ENCODE data around the gene FUT6. TPM values are rescaled to one million over a fixed set of nuclear protein-coding genes. Genes with fewer than 3 reads are reported as not detected.

Gene FUT6
- total RNA-seq, 3 donors from 2014 or later, result 0.73 to 4.3 TPM; not detected in 1

- peaks cover 3 to 9% of the 10 kb centered on the region in 2 donors for H3K27me3 ChIP-seq
- no peak for DNase-seq (ENCODE audit: low spot score in 2 of 2)
- H3K4me3 ChIP-seq, result no peak overlapping the region
- no peaks in the 10 kb centered on the region for H3K4me1 ChIP-seq
- no peaks in the 10 kb centered on the region for H3K36me3 ChIP-seq
- TF ChIP-seq POLR2A (IDR thresholded peaks at IDR 0.05) (no peak), POLR2AphosphoS5 (IDR thresholded peaks at IDR 0.05) (no peak), CTCF (IDR thresholded peaks at IDR 0.05) (no peak)
- H3K27ac ChIP-seq, result no peak overlapping the region
- no peaks in the 10 kb centered on the region for H3K9me3 ChIP-seq
- intact Hi-C loops (cut with DNase I; ENCODE audit: low total_unique reads), result loop anchor here (10.0 kb wide), 1 partner anchor 104 kb away; the partner anchor contains the start of genes NDUFA11 and VMAC
Observed at GRCh38 chr19:5800361-5801270, 38.9 kb downstream of the FUT6 start.

- no peaks in the 10 kb centered on the region for H3K9me3 ChIP-seq
- no peak for DNase-seq (ENCODE audit: low spot score in 2 of 2)
- peaks cover 0 to 8% of the 10 kb centered on the region in 2 donors for H3K27me3 ChIP-seq
- TF ChIP-seq CTCF (IDR thresholded peaks at IDR 0.05), result no peak
- no peak for TF ChIP-seq POLR2A (IDR thresholded peaks at IDR 0.05)
- TF ChIP-seq POLR2AphosphoS5 (IDR thresholded peaks at IDR 0.05), result no peak
- H3K4me3 ChIP-seq, result no peak overlapping the region
- H3K4me1 ChIP-seq, result no peaks in the 10 kb centered on the region
- H3K36me3 ChIP-seq, result no peaks in the 10 kb centered on the region
- intact Hi-C loops (cut with DNase I; ENCODE audit: low total_unique reads), result loop anchor here (5.0 to 10.0 kb wide), 2 partner anchors 105 to 922 kb away; partner anchors contain the start of genes NDUFA11 and VMAC
- no peak overlapping the region for H3K27ac ChIP-seq
Observed at GRCh38 chr19:5799247-5800241, 40.0 kb downstream of the FUT6 start.

GRCh38 chr19:5798244-5798643 lies 41.3 kb downstream of the FUT6 start:
- Histone ChIP-seq H3K27ac (no peak overlapping the region), H3K4me1 (no peaks in the 10 kb centered on the region), H3K4me3 (no peak overlapping the region), H3K36me3 (no peaks in the 10 kb centered on the region), H3K27me3 (peaks cover 0 to 6% of the 10 kb centered on the region in 2 donors), H3K9me3 (no peaks in the 10 kb centered on the region)
- intact Hi-C loops (cut with DNase I; ENCODE audit: low total_unique reads), result loop anchor here (5.0 kb wide), 1 partner anchor 921 kb away; no protein-coding TSS in a partner anchor
- TF ChIP-seq POLR2A (IDR thresholded peaks at IDR 0.05) (no peak), CTCF (IDR thresholded peaks at IDR 0.05) (no peak), POLR2AphosphoS5 (IDR thresholded peaks at IDR 0.05) (no peak)
- DNase-seq (ENCODE audit: low spot score in 2 of 2), result no peak

- no peaks in the 10 kb centered on the region for H3K4me1 ChIP-seq
- intact Hi-C loops (cut with DNase I; ENCODE audit: low total_unique reads), result loop anchor here (5.0 kb wide), 1 partner anchor 918 kb away; no protein-coding TSS in a partner anchor
- H3K27ac ChIP-seq, result no peak overlapping the region
- no peaks in the 10 kb centered on the region for H3K9me3 ChIP-seq
- H3K27me3 ChIP-seq, result no peaks in the 10 kb centered on the region
- no peak overlapping the region for H3K4me3 ChIP-seq
- no peaks in the 10 kb centered on the region for H3K36me3 ChIP-seq
- DNase-seq (ENCODE audit: low spot score in 2 of 2), result no peak
- TF ChIP-seq CTCF (IDR thresholded peaks at IDR 0.05) (no peak), POLR2A (IDR thresholded peaks at IDR 0.05) (no peak), POLR2AphosphoS5 (IDR thresholded peaks at IDR 0.05) (no peak)
Observed at GRCh38 chr19:5795382-5795919, 44.1 kb downstream of the FUT6 start.
